PC-3 (cell line): ENCODE measurements around the gene KRTAP26-1. TPM values are rescaled to one million over a fixed set of nuclear protein-coding genes. Genes with fewer than 3 reads are reported as not detected.

ENCODE experiments used
- ATAC-seq: fragments of 200-7000 bp; cut with Tn5 transposase; 2 replicates; pipeline ENCODE4 v1.9.1; 2020; ENCODE audit warnings: mild to moderate bottlenecking, moderate library complexity
- BruUV-seq: library from RNA; stranded (reverse); fragments of 400-500 nt; replicated peaks from 2 replicates; lab custom pipeline; 2021; lab: Mats Ljungman, UMichigan
- CTCF ChIA-PET: fragments of 300-600 bp; sonication (Branson Sonifier 250); formaldehyde crosslinking; loops from one replicate; lab custom pipeline; 2022; ENCODE audit warnings: antibody characterized with exemption; lab: Charles Lee
- POLR2A ChIA-PET: fragments of 300-600 bp; sonication (Branson Sonifier 250); formaldehyde crosslinking; loops from one replicate; lab custom pipeline; 2022; ENCODE audit warnings: antibody characterized with exemption; ENCODE audit not compliant: unreplicated experiment; lab: Charles Lee
- DNase-seq: peaks from one replicate; pipeline ENCODE4 v3.0.0-alpha.2; 2015
- H2AFZ ChIP-seq: fragments of 300-600 bp; sonication (generic); 2 replicates; pipeline ENCODE4 v1.6.0; 2016; ENCODE audit warnings: antibody characterized with exemption, low read length
- H3F3A ChIP-seq: fragments of 300-600 bp; sonication (generic); one replicate; pipeline ENCODE4 v1.6.0; 2017; ENCODE audit warnings: antibody characterized with exemption, low read length, control low read depth, mild to moderate bottlenecking; ENCODE audit not compliant: unreplicated experiment
- H3K27ac ChIP-seq: fragments of 300-600 bp; sonication (generic); 2 replicates; pipeline ENCODE4 v1.5.1; 2016; ENCODE audit warnings: mild to moderate bottlenecking, low read length
- H3K27me3 ChIP-seq: fragments of 300-600 bp; sonication (generic); 2 replicates; pipeline ENCODE4 v1.6.1; 2016; ENCODE audit warnings: low read length, mixed read lengths
- H3K36me3 ChIP-seq: fragments of 300-600 bp; sonication (generic); 2 replicates; pipeline ENCODE4 v1.6.1; 2016; ENCODE audit warnings: low read depth, mixed run types, low read length, mixed read lengths
- H3K4me1 ChIP-seq: fragments of 300-600 bp; sonication (generic); 2 replicates; pipeline ENCODE4 v1.5.1; 2016; ENCODE audit warnings: low read length; ENCODE audit not compliant: insufficient read depth
- H3K4me2 ChIP-seq: fragments of 300-600 bp; sonication (generic); 2 replicates; pipeline ENCODE4 v1.6.0; 2016; ENCODE audit warnings: low read length
- H3K4me3 ChIP-seq: fragments of 300-600 bp; sonication (generic); 2 replicates; pipeline ENCODE4 v1.5.1; 2016; ENCODE audit warnings: mild to moderate bottlenecking, low read length, mixed read lengths
- H3K79me2 ChIP-seq: fragments of 300-600 bp; sonication (generic); 2 replicates; pipeline ENCODE4 v1.6.1; 2017; ENCODE audit warnings: low read length, mixed read lengths
- H3K9ac ChIP-seq: fragments of 300-600 bp; sonication (generic); 2 replicates; pipeline ENCODE4 v1.6.0; 2016; ENCODE audit warnings: mild to moderate bottlenecking, low read length
- H3K9me2 ChIP-seq: fragments of 300-600 bp; sonication (generic); replicated peaks from 2 replicates; pipeline ENCODE4 v1.6.1; 2016; ENCODE audit warnings: mixed run types, low read length, mixed read lengths
- H3K9me3 ChIP-seq: fragments of 300-600 bp; sonication (generic); 2 replicates; pipeline ENCODE4 v1.6.1; 2016; ENCODE audit warnings: low read length, mixed read lengths
- H4K20me1 ChIP-seq: fragments of 300-600 bp; sonication (generic); 2 replicates; pipeline ENCODE4 v1.6.1; 2016; ENCODE audit warnings: low read length, mixed read lengths
- CTCF ChIP-seq: fragments of 300-600 bp; sonication (generic); conservative IDR thresholded peaks from 2 replicates; pipeline ENCODE4 v1.5.1; 2017; ENCODE audit warnings: antibody characterized with exemption, low read depth, mild to moderate bottlenecking, low read length
- EZH2 ChIP-seq: fragments of 300-600 bp; sonication (generic); IDR thresholded peaks from one replicate; pipeline ENCODE4 v1.6.1; 2017; ENCODE audit warnings: antibody characterized with exemption, mild to moderate bottlenecking, low read length; ENCODE audit not compliant: unreplicated experiment
- EZH2phosphoT487 ChIP-seq: fragments of 300-600 bp; sonication (generic); IDR thresholded peaks from 2 replicates; pipeline ENCODE4 v1.6.1; 2018; ENCODE audit warnings: mild to moderate bottlenecking, antibody characterized with exemption, low read length, borderline replicate concordance
- intact Hi-C: fragments of 100-400 bp; cut with micrococcal nuclease; formaldehyde crosslinking; loops from 2 replicates; pipeline ENCODE4 v1.9.0; 2023
- total RNA-seq: library from RNA; depleted of rRNA; stranded (reverse); fragments of >200 nt; gene quantifications from 2 replicates; pipeline ENCODE4 v1.2.3, GENCODE V29; 2014

KRTAP26-1 gene
- total RNA-seq, 1 experiment from 2014 or later: not detected

- ATAC-seq (no peak), DNase-seq (no peak)
- H3K4me1 ChIP-seq: peaks cover 1% of the 10 kb centered on the region; the same call in 1 of the 2 replicates
- intact Hi-C loops: no loop called here
- ChIA-PET POLR2A (no interaction called here), CTCF (no interaction called here)
- H3K9me2 ChIP-seq: no peaks in the 10 kb centered on the region
- H3K27ac ChIP-seq: no peak overlapping the region
- no peak overlapping the region for H2AFZ ChIP-seq
- TF ChIP-seq CTCF (no peak), EZH2phosphoT487 (no peak), EZH2 (no peak)
- no peaks in the 10 kb centered on the region for H3K79me2 ChIP-seq
- no peaks in the 10 kb centered on the region for H3K36me3 ChIP-seq
- no peaks in the 10 kb centered on the region for H4K20me1 ChIP-seq
- no peaks in the 10 kb centered on the region for H3K9me3 ChIP-seq
- H3K27me3 ChIP-seq: peaks cover 24% of the 10 kb centered on the region
- H3K9ac ChIP-seq: no peak overlapping the region
- no peaks in the 10 kb centered on the region for H3F3A ChIP-seq
- H3K4me2 ChIP-seq: no peak overlapping the region
- no peak overlapping the region for H3K4me3 ChIP-seq
- BruUV-seq: no TSS peak
Observed at GRCh38 chr21:30354308-30355005, 34.3 kb upstream of the KRTAP26-1 start.

GRCh38 chr21:30351534-30351933 lies 31.4 kb upstream of the KRTAP26-1 start:
- Histone ChIP-seq H3K27me3 (peaks cover 16% of the 10 kb centered on the region; the same call in 1 of the 2 replicates), H3K4me1 (peaks cover 3% of the 10 kb centered on the region; the same call in 1 of the 2 replicates), H2AFZ (no peak overlapping the region), H3F3A (no peaks in the 10 kb centered on the region), H3K9ac (no peak overlapping the region), H3K9me2 (no peaks in the 10 kb centered on the region), H4K20me1 (no peaks in the 10 kb centered on the region), H3K27ac (no peak overlapping the region), H3K79me2 (no peaks in the 10 kb centered on the region), H3K9me3 (no peaks in the 10 kb centered on the region), H3K4me3 (no peak overlapping the region), H3K36me3 (no peaks in the 10 kb centered on the region), H3K4me2 (no peak overlapping the region)
- CTCF ChIA-PET: no interaction called here
- ATAC-seq: no peak
- POLR2A ChIA-PET: no interaction called here
- TF ChIP-seq EZH2 (no peak), EZH2phosphoT487 (no peak), CTCF (no peak)
- no TSS peak for BruUV-seq
- intact Hi-C loops: no loop called here
- DNase-seq: no peak

GRCh38 chr21:30349572-30349971 lies 29.5 kb upstream of the KRTAP26-1 start:
- Histone ChIP-seq H3K9me3 (0 out of 2 replicates have a peak, but pooled peaks cover 3% of the 10 kb centered on the region), H3K9ac (no peak overlapping the region), H3K36me3 (no peaks in the 10 kb centered on the region), H3K4me3 (no peak overlapping the region), H3K79me2 (no peaks in the 10 kb centered on the region), H3K27ac (no peak overlapping the region), H4K20me1 (no peaks in the 10 kb centered on the region), H3K27me3 (peaks cover 8% of the 10 kb centered on the region; the same call in 1 of the 2 replicates), H3K4me2 (no peak overlapping the region), H3K4me1 (peaks cover 3% of the 10 kb centered on the region; the same call in 1 of the 2 replicates), H3F3A (no peaks in the 10 kb centered on the region), H2AFZ (no peak overlapping the region), H3K9me2 (no peaks in the 10 kb centered on the region)
- ATAC-seq: 0 out of 2 replicates have a peak, but pooled peaks have one; percentile 18
- intact Hi-C loops: loop anchor here (10.0 kb wide), 1 partner anchor 155 kb away; the partner anchor contains the start of gene KRTAP19-5
- ChIA-PET POLR2A (no interaction called here), CTCF (no interaction called here)
- DNase-seq: peak; percentile 55
- BruUV-seq: no TSS peak
- TF ChIP-seq CTCF (no peak), EZH2 (no peak), EZH2phosphoT487 (no peak)
